Measurements from ENCODE around the gene HSPG2.

Gene HSPG2

GRCh38 chr1:21836729-21837128, 100.4 kb downstream of the HSPG2 start:
- H3K27me3 ChIP-seq, result no peaks in the 10 kb centered on the region
- H3K4me1 ChIP-seq, result no peaks in the 10 kb centered on the region
- no peak for DNase-seq
- H3K36me3 ChIP-seq, result no peaks in the 10 kb centered on the region
- no peaks in the 10 kb centered on the region for H3K9me3 ChIP-seq
- no peak for TF ChIP-seq CTCF (IDR thresholded peaks at IDR 0.05; ENCODE audit: low read depth, low read length)
- H3K4me3 ChIP-seq (ENCODE audit: low read depth, low read length), result no peak overlapping the region

GRCh38 chr1:21836010-21836409, 101.1 kb downstream of the HSPG2 start:
- Histone ChIP-seq H3K9me3 (no peaks in the 10 kb centered on the region), H3K4me3 (ENCODE audit: low read depth, low read length) (no peak overlapping the region), H3K27me3 (no peaks in the 10 kb centered on the region), H3K4me1 (no peaks in the 10 kb centered on the region), H3K36me3 (no peaks in the 10 kb centered on the region)
- DNase-seq, result no peak
- no peak for TF ChIP-seq CTCF (IDR thresholded peaks at IDR 0.05; ENCODE audit: low read depth, low read length)

GRCh38 chr1:21834666-21835065, 102.4 kb downstream of the HSPG2 start:
- no peaks in the 10 kb centered on the region for H3K27me3 ChIP-seq
- H3K9me3 ChIP-seq, result no peaks in the 10 kb centered on the region
- no peaks in the 10 kb centered on the region for H3K4me1 ChIP-seq
- DNase-seq, result no peak
- no peak for TF ChIP-seq CTCF (IDR thresholded peaks at IDR 0.05; ENCODE audit: low read depth, low read length)
- H3K4me3 ChIP-seq (ENCODE audit: low read depth, low read length), result no peak overlapping the region
- H3K36me3 ChIP-seq, result no peaks in the 10 kb centered on the region

GRCh38 chr1:21834094-21834493, 103.0 kb downstream of the HSPG2 start:
- TF ChIP-seq CTCF (IDR thresholded peaks at IDR 0.05; ENCODE audit: low read depth, low read length), result no peak
- Histone ChIP-seq H3K4me3 (ENCODE audit: low read depth, low read length) (no peak overlapping the region), H3K9me3 (no peaks in the 10 kb centered on the region), H3K27me3 (no peaks in the 10 kb centered on the region), H3K36me3 (no peaks in the 10 kb centered on the region), H3K4me1 (no peaks in the 10 kb centered on the region)
- no peak for DNase-seq

- Histone ChIP-seq H3K36me3 (no peaks in the 10 kb centered on the region), H3K9me3 (no peaks in the 10 kb centered on the region), H3K27me3 (no peaks in the 10 kb centered on the region), H3K4me3 (ENCODE audit: low read depth, low read length) (no peak overlapping the region), H3K4me1 (no peaks in the 10 kb centered on the region)
- TF ChIP-seq CTCF (IDR thresholded peaks at IDR 0.05; ENCODE audit: low read depth, low read length), result no peak
- DNase-seq, result no peak
Observed at GRCh38 chr1:21833392-21833976, 103.6 kb downstream of the HSPG2 start.

- Histone ChIP-seq H3K27me3 (no peaks in the 10 kb centered on the region), H3K4me3 (ENCODE audit: low read depth, low read length) (no peak overlapping the region), H3K4me1 (no peaks in the 10 kb centered on the region), H3K9me3 (no peaks in the 10 kb centered on the region), H3K36me3 (no peaks in the 10 kb centered on the region)
- no peak for DNase-seq
- TF ChIP-seq CTCF (IDR thresholded peaks at IDR 0.05; ENCODE audit: low read depth, low read length), result no peak
Observed at GRCh38 chr1:21831454-21831970, 105.6 kb downstream of the HSPG2 start.
